Mesodermal cell (in vitro differentiated cells): ENCODE data around the gene ST8SIA6. TPM values are rescaled to one million over a fixed set of nuclear protein-coding genes. Genes with fewer than 3 reads are reported as not detected.
"Not testable (repeated sequence)": the region's sequence is repeated elsewhere in the genome, so short reads cannot be mapped to it uniquely, and the experiment has no call there.

Experiments
- H3K27ac ChIP-seq: 2 replicates; pipeline ENCODE4 v1.7.0; 2013; ENCODE audit warnings: mild to moderate bottlenecking, low read depth, low read length, moderate library complexity; ENCODE audit not compliant: severe bottlenecking
- H3K36me3 ChIP-seq: 2 replicates; pipeline ENCODE4 v1.7.1; 2013; ENCODE audit warnings: mild to moderate bottlenecking, low read length, moderate library complexity; ENCODE audit not compliant: control insufficient read depth, insufficient read depth
- H3K4me1 ChIP-seq: one replicate; pipeline ENCODE4 v1.7.1; 2013; ENCODE audit warnings: mild to moderate bottlenecking, low read length; ENCODE audit not compliant: insufficient read depth, control insufficient read depth, poor library complexity, severe bottlenecking
- H3K4me3 ChIP-seq: 2 replicates; pipeline ENCODE4 v1.7.0; 2013; ENCODE audit warnings: low read length, control low read depth, mild to moderate bottlenecking; ENCODE audit not compliant: insufficient read depth, poor library complexity, severe bottlenecking; ENCODE audit errors: extremely low read depth
- H3K9me3 ChIP-seq: 2 replicates; pipeline ENCODE4 v1.7.1; 2013; ENCODE audit warnings: mild to moderate bottlenecking, low read length, moderate library complexity; ENCODE audit not compliant: control insufficient read depth
- WGBS, 2 experiments: methylation state at CpG; one replicate each; pipeline ENCODE4 v1.1.5; 2013; ENCODE audit warnings: missing lambda C conversion rate in 2 of 2; ENCODE audit not compliant: insufficient coverage in 2 of 2; 5-methylcytosine and 5-hydroxymethylcytosine counted together
- polyA plus RNA-seq, 2 experiments: library from polyadenylated mRNA; stranded (reverse); fragments of 50-300 nt; gene quantifications; one replicate each; pipeline ENCODE4 v1.2.3, GENCODE V29; 2013

Gene ST8SIA6
- 0.48 TPM for polyA plus RNA-seq (2013, experiment 1 of 2)
- 0.25 TPM for polyA plus RNA-seq (2013, experiment 2 of 2)

DNA sequence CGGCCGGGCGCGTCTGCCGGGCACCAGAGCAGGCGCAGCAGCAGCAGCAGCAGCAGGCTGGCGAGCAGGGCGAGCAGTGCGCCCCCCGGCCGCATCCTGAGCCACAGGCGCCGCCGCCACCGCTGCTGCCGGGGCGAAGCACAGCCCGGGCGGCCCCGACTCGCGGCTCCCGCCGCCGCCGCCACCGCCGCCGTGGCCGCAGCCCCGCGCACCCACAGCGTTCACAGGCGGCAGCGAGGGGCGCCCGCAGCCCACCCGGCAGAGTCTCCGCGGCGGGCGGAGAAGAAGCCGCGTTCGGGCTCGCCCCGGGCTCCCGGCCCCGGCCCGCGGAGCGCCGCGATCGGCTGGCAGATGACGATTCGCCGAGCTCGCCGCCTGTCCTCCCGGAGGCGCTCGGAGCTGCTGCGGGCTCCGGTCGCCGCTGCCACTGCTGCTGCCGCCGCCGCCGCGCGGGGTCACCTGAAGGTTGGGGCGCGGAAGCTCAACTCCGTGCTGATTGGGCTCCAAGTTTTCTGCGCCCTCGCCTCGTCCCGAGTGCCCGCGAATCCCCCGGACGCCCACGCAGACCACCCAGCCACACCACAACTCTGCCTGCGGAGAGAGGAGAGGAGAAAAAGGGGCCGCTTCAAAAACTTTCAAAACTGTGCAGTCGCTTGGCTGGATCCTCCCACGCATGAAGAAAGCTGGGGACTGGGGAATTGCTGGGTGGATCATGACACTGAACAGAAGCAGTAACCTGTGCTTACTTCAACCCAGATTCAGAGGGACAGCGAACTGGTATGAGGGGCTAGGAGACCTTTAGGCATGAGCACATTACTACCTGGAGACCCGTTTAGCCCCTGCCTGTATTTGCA, at the start of gene ST8SIA6:
Gene ST8SIA6 (minus strand): TSS at position 435 of the 854 bp plus-strand sequence. CDS start 340 bp downstream, at position 95.
- Histone ChIP-seq H3K36me3 (no peaks in the 10 kb centered on the region), H3K4me3 (peak within 1 kb of the TSS; percentile 39), H3K4me1 (peaks cover 3% of the 10 kb centered on the region), H3K27ac (no peak within 1 kb of the TSS), H3K9me3 (peaks cover 15% of the 10 kb centered on the region)
- WGBS, 2 experiments = 4% methylated on average over 49 to 59 of the region's 91 CpGs

GRCh38 chr10:17503795-17504194, 49.4 kb upstream of the ST8SIA6 start:
- Histone ChIP-seq H3K36me3 (no peaks in the 10 kb centered on the region), H3K4me3 (no peak overlapping the region), H3K9me3 (no peaks in the 10 kb centered on the region), H3K27ac (no peak overlapping the region), H3K4me1 (peaks cover 22% of the 10 kb centered on the region)
- 92 to 95% methylated on average over 4 to 5 of the region's 7 CpGs for WGBS, 2 experiments

GRCh38 chr10:17502814-17503213, 48.4 kb upstream of the ST8SIA6 start:
- WGBS, 2 experiments = 100% methylated on average over 1 of the region's 2 CpGs
- peaks cover 22% of the 10 kb centered on the region for H3K4me1 ChIP-seq
- no peak overlapping the region for H3K27ac ChIP-seq
- H3K36me3 ChIP-seq = no peaks in the 10 kb centered on the region
- H3K4me3 ChIP-seq = no peak overlapping the region
- H3K9me3 ChIP-seq = no peaks in the 10 kb centered on the region

DNA sequence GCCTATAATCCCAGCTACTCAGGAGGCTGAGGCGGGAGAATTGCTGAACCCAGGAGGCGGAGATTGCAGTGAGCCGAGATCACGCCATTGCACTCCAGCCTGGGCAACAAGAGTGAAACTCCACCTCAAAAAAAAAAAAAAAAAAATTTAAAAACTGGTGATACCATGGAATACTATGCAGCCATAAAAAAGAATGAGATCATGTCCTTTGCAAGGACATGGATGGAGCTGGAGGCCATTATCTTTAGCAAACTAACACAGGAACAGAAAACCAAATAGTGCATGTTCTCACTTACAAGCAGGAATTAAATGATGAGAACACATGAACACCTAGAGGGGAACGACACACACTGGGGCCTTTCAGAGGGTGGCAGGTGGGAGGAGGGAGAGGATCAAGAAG, 44.6 kb upstream of the ST8SIA6 start:
- 80 to 100% methylated on average over 1 of the region's 5 CpGs for WGBS, 2 experiments
- H3K9me3 ChIP-seq, H3K36me3 ChIP-seq: not testable (repeated sequence)

GRCh38 chr10:17497446-17498030, 43.1 kb upstream of the ST8SIA6 start:
- Histone ChIP-seq H3K36me3 (no peaks in the 10 kb centered on the region), H3K4me3 (no peak overlapping the region), H3K4me1 (no peaks in the 10 kb centered on the region), H3K9me3 (no peaks in the 10 kb centered on the region), H3K27ac (no peak overlapping the region)
- 69 to 100% methylated on average over 2 to 4 of the region's 6 CpGs for WGBS, 2 experiments

More for the DNA sequence above, 44.6 kb upstream of the ST8SIA6 start:
- H3K27ac ChIP-seq, H3K4me3 ChIP-seq, H3K4me1 ChIP-seq: not testable (repeated sequence)

GRCh38 chr10:17494626-17495260, 40.3 kb upstream of the ST8SIA6 start:
- no peak overlapping the region for H3K27ac ChIP-seq
- H3K36me3 ChIP-seq = no peaks in the 10 kb centered on the region
- no peaks in the 10 kb centered on the region for H3K4me1 ChIP-seq
- H3K4me3 ChIP-seq = no peak overlapping the region
- H3K9me3 ChIP-seq = no peaks in the 10 kb centered on the region
- 80% methylated on average over 1 of the region's 6 CpGs; no CpG with 5 or more reads in 1 of the 2 experiments for WGBS, 2 experiments

GRCh38 chr10:17488848-17489247, 34.5 kb upstream of the ST8SIA6 start:
- no peak overlapping the region for H3K27ac ChIP-seq
- H3K9me3 ChIP-seq = no peaks in the 10 kb centered on the region
- H3K36me3 ChIP-seq = no peaks in the 10 kb centered on the region
- H3K4me3 ChIP-seq = no peak overlapping the region
- H3K4me1 ChIP-seq = no peaks in the 10 kb centered on the region
- 20% methylated on average over 1 of the region's 6 CpGs; no CpG with 5 or more reads in 1 of the 2 experiments for WGBS, 2 experiments

DNA sequence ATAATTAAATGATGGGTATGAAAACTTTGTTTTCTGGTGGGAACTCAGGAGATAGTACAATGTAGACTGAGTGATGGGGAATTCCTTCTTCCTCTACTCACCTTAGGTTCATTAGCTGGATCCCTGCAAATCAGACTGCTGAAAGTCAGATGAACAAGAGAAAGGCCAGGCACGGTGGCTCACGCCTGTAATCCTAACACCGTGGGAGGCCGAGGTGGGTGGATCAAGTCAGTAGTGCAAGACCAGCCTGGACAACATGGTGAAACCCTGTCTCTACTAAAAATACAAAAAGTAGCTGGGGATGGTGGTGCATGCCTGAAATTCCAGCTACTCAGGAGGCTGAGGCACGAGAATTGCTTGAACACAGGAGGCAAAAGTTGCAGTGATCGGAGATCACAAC, 28.7 kb upstream of the ST8SIA6 start:
- H3K4me3 ChIP-seq = no peak overlapping the region
- peaks cover 10% of the 10 kb centered on the region for H3K9me3 ChIP-seq
- 79 to 80% methylated on average over 1 to 5 of the region's 6 CpGs for WGBS, 2 experiments

GRCh38 chr10:17479822-17480221, 25.4 kb upstream of the ST8SIA6 start:
- Histone ChIP-seq H3K27ac (no peak overlapping the region), H3K9me3 (peaks cover 10% of the 10 kb centered on the region), H3K4me3 (no peak overlapping the region), H3K36me3 (no peaks in the 10 kb centered on the region), H3K4me1 (no peaks in the 10 kb centered on the region)
- 86 to 88% methylated on average over 1 of the region's 3 CpGs for WGBS, 2 experiments

More for the DNA sequence above, 28.7 kb upstream of the ST8SIA6 start:
- no peaks in the 10 kb centered on the region for H3K36me3 ChIP-seq
- no peak overlapping the region for H3K27ac ChIP-seq
- no peaks in the 10 kb centered on the region for H3K4me1 ChIP-seq

- Histone ChIP-seq H3K36me3 (no peaks in the 10 kb centered on the region), H3K27ac (no peak overlapping the region), H3K4me1 (no peaks in the 10 kb centered on the region), H3K9me3 (peaks cover 10% of the 10 kb centered on the region), H3K4me3 (no peak overlapping the region)
- WGBS, 2 experiments = 94 to 100% methylated on average over 2 of the region's 4 CpGs
Observed at GRCh38 chr10:17479015-17479615, 24.7 kb upstream of the ST8SIA6 start.
